Stimulated activated CD4-positive, alpha-beta T cell treated with anti-CD3 and anti-CD28 coated beads, TNF-alpha, amount 100 ng/mL, for 4 hours (primary cell): Measurements from ENCODE around the gene DENND5B.
"Not testable (repeated sequence)": the region's sequence is repeated elsewhere in the genome, so short reads cannot be mapped to it uniquely, and the experiment has no call there.

ENCODE experiments used
- DNase-seq, 3 experiments: peaks; one replicate each; pipeline ENCODE4 v3.0.0-alpha.2; 2020; ENCODE audit warnings: low read depth in 3 of 3

The DENND5B gene

GRCh38 chr12:31557707-31558106 lies 33.2 kb downstream of the DENND5B start:
- DNase-seq = no peak

- DNase-seq = not testable (repeated sequence)
These were observed 35.5 kb downstream of the DENND5B start for GRCh38 chr12:31555466-31555865.

- DNase-seq = not testable (repeated sequence)
These were observed 40.3 kb downstream of the DENND5B start for GRCh38 chr12:31550590-31550989.

GRCh38 chr12:31536672-31537071 lies 54.3 kb downstream of the DENND5B start:
- no peak for DNase-seq

- DNase-seq = no peak
These were observed 57.5 kb downstream of the DENND5B start for GRCh38 chr12:31533470-31533869.

GRCh38 chr12:31531893-31532292 lies 59.0 kb downstream of the DENND5B start:
- DNase-seq = no peak

GRCh38 chr12:31528095-31528494 lies 62.8 kb downstream of the DENND5B start:
- DNase-seq = no peak

- DNase-seq = no peak
These were observed 63.9 kb downstream of the DENND5B start for GRCh38 chr12:31527083-31527482.

- DNase-seq = no peak
These were observed 64.8 kb downstream of the DENND5B start for GRCh38 chr12:31526158-31526546.

GRCh38 chr12:31525496-31526157 lies 65.3 kb downstream of the DENND5B start:
- no peak for DNase-seq

- DNase-seq = no peak
These were observed 66.0 kb downstream of the DENND5B start for GRCh38 chr12:31524791-31525495.

- no peak for DNase-seq
These were observed 67.6 kb downstream of the DENND5B start for GRCh38 chr12:31523306-31523705.

- DNase-seq = no peak
These were observed 68.3 kb downstream of the DENND5B start for GRCh38 chr12:31522607-31523006.

- no peak for DNase-seq
These were observed 69.0 kb downstream of the DENND5B start for GRCh38 chr12:31521964-31522363.

- DNase-seq = no peak
These were observed 71.4 kb downstream of the DENND5B start for GRCh38 chr12:31519511-31519910.

GRCh38 chr12:31518680-31519227 lies 72.2 kb downstream of the DENND5B start:
- DNase-seq = no peak

GRCh38 chr12:31517994-31518393 lies 72.9 kb downstream of the DENND5B start:
- DNase-seq = no peak

GRCh38 chr12:31516702-31517101 lies 74.2 kb downstream of the DENND5B start:
- DNase-seq = no peak

- DNase-seq = no peak
These were observed 76.0 kb downstream of the DENND5B start for GRCh38 chr12:31514912-31515311.

- DNase-seq = no peak
These were observed 80.9 kb downstream of the DENND5B start for GRCh38 chr12:31510034-31510433.

- DNase-seq = no peak
These were observed 82.3 kb downstream of the DENND5B start for GRCh38 chr12:31508436-31509150.

- DNase-seq = no peak
These were observed 83.0 kb downstream of the DENND5B start for GRCh38 chr12:31507966-31508365.
